A549 (cell line): Measurements from ENCODE around the gene FGF2. TPM values are rescaled to one million over a fixed set of nuclear protein-coding genes. Genes with fewer than 3 reads are reported as not detected.

Source experiments
- ATAC-seq, 2 experiments: fragments of 200-7000 bp in 1 of 2; fragments of >200 bp in 1 of 2; cut with Nextera tagmentation in 1 of 2; cut with Tn5 transposase in 1 of 2; 3 replicates each; pipeline versions ENCODE4 v1.8.0 to v1.9.1; 2018 to 2020; ENCODE audit warnings: mild to moderate bottlenecking in 1 of 2, moderate library complexity in 1 of 2
- CTCF ChIA-PET: fragments of 300-600 bp; sonication (Branson Sonifier 250); formaldehyde crosslinking; extraction: SDS; loops from one replicate; lab custom pipeline; 2021; ENCODE audit warnings: antibody characterized with exemption, inconsistent platforms; lab: Yijun Ruan, JAX
- POLR2A ChIA-PET: fragments of 350-600 bp; formaldehyde crosslinking; extraction: SDS; loops from one replicate; lab custom pipeline; 2021; ENCODE audit warnings: antibody characterized with exemption, inconsistent platforms; lab: Yijun Ruan, JAX
- DNase-seq, 2 experiments: peaks; one replicate each; pipeline versions ENCODE4 v3.0.0 to v3.0.0-alpha.2; 2011 to 2016; ENCODE audit warnings: low read depth in 1 of 2, low spot score in 1 of 2
- FAIRE-seq: peaks from 2 replicates; lab custom pipeline; 2011; peaks lifted over from hg19 to GRCh38; lab: Jason Lieb, UNC
- H3K27ac ChIP-seq, 2 experiments: fragments of >200 bp; sonication (Bioruptor Twin); formaldehyde crosslinking; 3 replicates each; pipeline ENCODE4 v1.5.1; 2016 to 2017
- H3K4me1 ChIP-seq: fragments of >200 bp; sonication (Bioruptor Twin); formaldehyde crosslinking; 3 replicates; pipeline ENCODE4 v1.6.1; 2016
- H3K4me2 ChIP-seq: fragments of >200 bp; sonication (Bioruptor Twin); formaldehyde crosslinking; 3 replicates; pipeline ENCODE4 v1.6.1; 2016
- H3K4me3 ChIP-seq: fragments of >200 bp; sonication (Bioruptor Twin); formaldehyde crosslinking; 3 replicates; pipeline ENCODE4 v1.5.1; 2016
- H3K9me3 ChIP-seq: fragments of >200 bp; sonication (Bioruptor Twin); formaldehyde crosslinking; 3 replicates; pipeline ENCODE4 v1.6.1; 2016
- BCL3 ChIP-seq: fragments of >200 bp; sonication (Bioruptor Twin); formaldehyde crosslinking; IDR thresholded peaks from 3 replicates; pipeline ENCODE4 v1.6.1; 2016
- BHLHE40 ChIP-seq: IDR thresholded peaks from 2 replicates; pipeline ENCODE4 v1.6.1; 2012; ENCODE audit warnings: low read depth, low read length, inconsistent platforms
- CHD4 ChIP-seq: fragments of 200-600 bp; sonication (generic); IDR thresholded peaks from 2 replicates; pipeline ENCODE4 v1.6.1; 2016; ENCODE audit warnings: antibody characterized with exemption, mild to moderate bottlenecking, borderline replicate concordance
- EHF ChIP-seq: fragments of 250-450 bp; sonication (Bioruptor Pico); IDR thresholded peaks from 2 replicates; pipeline ENCODE4 v1.5.0; 2020; ENCODE audit warnings: mild to moderate bottlenecking
- EHMT2 ChIP-seq: fragments of 200-600 bp; sonication (generic); IDR thresholded peaks from 2 replicates; pipeline ENCODE4 v1.6.1; 2016; ENCODE audit warnings: antibody characterized with exemption, low read depth, mild to moderate bottlenecking, moderate library complexity
- ESRRA ChIP-seq: fragments of 150-350 bp; IDR thresholded peaks from 2 replicates; pipeline ENCODE4 v1.6.1; 2014; ENCODE audit warnings: mild to moderate bottlenecking, low read length, borderline replicate concordance
- FOSB ChIP-seq: fragments of 250-450 bp; sonication (Bioruptor Pico); IDR thresholded peaks from 2 replicates; pipeline ENCODE4 v1.5.0; 2020; ENCODE audit warnings: mild to moderate bottlenecking, moderate library complexity
- HDAC2 ChIP-seq: fragments of 200-600 bp; sonication (generic); IDR thresholded peaks from 2 replicates; pipeline ENCODE4 v1.6.1; 2016
- JUN ChIP-seq, 2 experiments: fragments of >200 bp; sonication (Bioruptor Twin); formaldehyde crosslinking; IDR thresholded peaks; 2 replicates in 1 of 2; 3 replicates in 1 of 2; pipeline ENCODE4 v1.6.1; 2016 to 2017
- KDM5A ChIP-seq: fragments of 200-600 bp; sonication (generic); IDR thresholded peaks from 2 replicates; pipeline ENCODE4 v1.6.1; 2016; ENCODE audit warnings: antibody characterized with exemption, mild to moderate bottlenecking
- MAX ChIP-seq: IDR thresholded peaks from 2 replicates; pipeline ENCODE4 v1.6.1; 2012
- MAZ ChIP-seq: fragments of 150-350 bp; IDR thresholded peaks from 2 replicates; pipeline ENCODE4 v1.6.1; 2014; ENCODE audit warnings: antibody characterized with exemption, low read depth, low read length, borderline replicate concordance
- MYC ChIP-seq: IDR thresholded peaks from 2 replicates; pipeline ENCODE4 v1.6.1; 2012; ENCODE audit warnings: mild to moderate bottlenecking, inconsistent platforms, low read length, improper control_type of control experiment, borderline replicate concordance
- NR3C1 ChIP-seq: fragments of >200 bp; sonication (Bioruptor Twin); formaldehyde crosslinking; IDR thresholded peaks from 3 replicates; pipeline ENCODE4 v1.6.1; 2017
- PBX3 ChIP-seq: IDR thresholded peaks from 2 replicates; pipeline ENCODE4 v1.6.1; 2012
- POLR2AphosphoS2 ChIP-seq: conservative IDR thresholded peaks from 2 replicates; pipeline ENCODE4 v1.6.1; 2012; ENCODE audit warnings: low read length, improper control_type of control experiment, inconsistent platforms
- RARB ChIP-seq: fragments of 250-450 bp; sonication (Bioruptor Pico); IDR thresholded peaks from 2 replicates; pipeline ENCODE4 v1.8.0; 2021; ENCODE audit warnings: mild to moderate bottlenecking, moderate library complexity
- RCOR1 ChIP-seq: fragments of 150-350 bp; IDR thresholded peaks from 2 replicates; pipeline ENCODE4 v1.6.1; 2014; ENCODE audit warnings: antibody characterized with exemption, low read length, low read depth
- REST ChIP-seq: fragments of 200-600 bp; sonication (generic); IDR thresholded peaks from 2 replicates; pipeline ENCODE4 v1.6.1; 2016; ENCODE audit warnings: antibody characterized with exemption, mild to moderate bottlenecking, moderate library complexity
- RNF2 ChIP-seq: fragments of 200-600 bp; sonication (generic); IDR thresholded peaks from 2 replicates; pipeline ENCODE4 v1.6.1; 2016; ENCODE audit warnings: low read depth, mild to moderate bottlenecking, antibody characterized with exemption, moderate library complexity, borderline replicate concordance
- SMC3 ChIP-seq: fragments of >200 bp; sonication (Bioruptor Twin); formaldehyde crosslinking; IDR thresholded peaks from 3 replicates; pipeline ENCODE4 v1.6.1; 2018; ENCODE audit warnings: inconsistent platforms
- TP53 ChIP-seq: fragments of 250-450 bp; sonication (Bioruptor Pico); IDR thresholded peaks from 2 replicates; pipeline ENCODE4 v1.5.0; 2021; ENCODE audit warnings: mild to moderate bottlenecking, moderate library complexity
- USF2 ChIP-seq: fragments of 450-650 bp; IDR thresholded peaks from 2 replicates; pipeline ENCODE4 v1.6.1; 2014; ENCODE audit warnings: antibody characterized with exemption
- ZC3H11A ChIP-seq: fragments of 450-650 bp; IDR thresholded peaks from 2 replicates; pipeline ENCODE4 v1.6.1; 2014; ENCODE audit warnings: antibody characterized with exemption, mild to moderate bottlenecking
- ZNF302 ChIP-seq: fragments of 250-450 bp; sonication (Bioruptor Pico); IDR thresholded peaks from 2 replicates; pipeline ENCODE4 v1.9.0; 2021; ENCODE audit warnings: inconsistent platforms, mild to moderate bottlenecking, moderate library complexity
- WGBS: methylation state at CpG from one replicate; pipeline ENCODE4 v1.1.6; 2017; ENCODE audit errors: missing lambda C conversion rate; 5-methylcytosine and 5-hydroxymethylcytosine counted together
- polyA plus RNA-seq, 4 experiments: library from polyadenylated mRNA; depleted of rRNA in 3 of 4; stranded (reverse); fragments of >200 nt; fragmentation: RNase III in 1 of 4; extraction: RNeasy Plus Mini Kit Qiagen cat#74134 plus additional on column Dnase treatment in 1 of 4; gene quantifications; 2 replicates in 3 of 4; 3 replicates in 1 of 4; pipeline ENCODE4 v1.2.3, GENCODE V29; 2011 to 2017

FGF2 gene
- polyA plus RNA-seq, 2 of the 4 experiments (the other 2 are of a cell fraction) = 35.1 to 45.2 TPM

GRCh38 chr4:122895336-122895995, 68.8 kb downstream of the FGF2 start (continued):
- TF ChIP-seq PBX3 (no peak), NR3C1 (no peak), ESRRA (no peak), MAZ (no peak), BHLHE40 (no peak)

- CTCF ChIA-PET = interaction anchor here (0.7 to 2.5 kb wide), 2 partner anchors 17 to 311 kb away, joined by 3 to 13 read pairs; no protein-coding TSS in a partner anchor
- 40% methylated on average over 1 of the region's 1 CpG for WGBS
- H3K4me2 ChIP-seq = peak overlapping the region; percentile 58
- FAIRE-seq (no peak), DNase-seq (no peak), ATAC-seq (no peak)
- POLR2A ChIA-PET = no interaction called here
- TF ChIP-seq BCL3 = no peak
- no peak for TF ChIP-seq SMC3
- no peak for TF ChIP-seq CHD4
- TF ChIP-seq EHF (CRISPR knock-in tag) = no peak
- TF ChIP-seq POLR2AphosphoS2 = no peak
- TF ChIP-seq RARB (CRISPR knock-in tag) = no peak
- no peak for TF ChIP-seq USF2
- no peak for TF ChIP-seq TP53 (CRISPR knock-in tag)
- TF ChIP-seq EHMT2 = no peak
- no peak for TF ChIP-seq PBX3
- TF ChIP-seq MYC = no peak
- TF ChIP-seq HDAC2 = no peak
- TF ChIP-seq FOSB (CRISPR knock-in tag) = no peak
- no peak for TF ChIP-seq MAX
- peaks cover 90% of the 10 kb centered on the region for H3K4me1 ChIP-seq
- peak overlapping the region; percentile 83 to 91 for H3K27ac ChIP-seq
- no peaks in the 10 kb centered on the region for H3K9me3 ChIP-seq
- no peak overlapping the region for H3K4me3 ChIP-seq
These were observed 69.6 kb downstream of the FGF2 start for GRCh38 chr4:122896270-122896669.

GRCh38 chr4:122898370-122899150, 71.9 kb downstream of the FGF2 start:
- 0% methylated on average over 1 of the region's 2 CpGs for WGBS
- ATAC-seq (peak; percentile 76 to 79), DNase-seq (peak; percentile 52 to 76), FAIRE-seq (peak; percentile 80)
- peak overlapping the region; percentile 76 for H3K4me2 ChIP-seq
- no peaks in the 10 kb centered on the region for H3K9me3 ChIP-seq
- H3K4me1 ChIP-seq = peaks cover 89% of the 10 kb centered on the region
- ChIA-PET POLR2A (no interaction called here), CTCF (interaction anchor here (1.2 to 1.7 kb wide), 2 partner anchors 141 to 166 kb away, joined by 3 to 7 read pairs; partner anchors contain the start of gene BBS12)
- peak overlapping the region; percentile 83 to 87 for H3K27ac ChIP-seq
- H3K4me3 ChIP-seq = no peak overlapping the region
- no peak for TF ChIP-seq ZC3H11A
- no peak for TF ChIP-seq RCOR1
- no peak for TF ChIP-seq EHMT2
- no peak for TF ChIP-seq RNF2
- no peak for TF ChIP-seq KDM5A
- TF ChIP-seq JUN (IDR thresholded peaks at IDR 0.05) = peak in 1 of 2 experiments; percentile 38; a peak in 1 of 5 replicates
- no peak for TF ChIP-seq ZNF302 (CRISPR knock-in tag)
- no peak for TF ChIP-seq REST
- TF ChIP-seq SMC3 = no peak
- TF ChIP-seq CHD4 = no peak
